ENCODE results near the gene RALGPS1.
A peak's percentile ranks its signal among the peaks of the same experiment; 100 is the strongest.
"Not testable (repeated sequence)": the region's sequence is repeated elsewhere in the genome, so short reads cannot be mapped to it uniquely, and the experiment has no call there.

The RALGPS1 gene

DNA sequence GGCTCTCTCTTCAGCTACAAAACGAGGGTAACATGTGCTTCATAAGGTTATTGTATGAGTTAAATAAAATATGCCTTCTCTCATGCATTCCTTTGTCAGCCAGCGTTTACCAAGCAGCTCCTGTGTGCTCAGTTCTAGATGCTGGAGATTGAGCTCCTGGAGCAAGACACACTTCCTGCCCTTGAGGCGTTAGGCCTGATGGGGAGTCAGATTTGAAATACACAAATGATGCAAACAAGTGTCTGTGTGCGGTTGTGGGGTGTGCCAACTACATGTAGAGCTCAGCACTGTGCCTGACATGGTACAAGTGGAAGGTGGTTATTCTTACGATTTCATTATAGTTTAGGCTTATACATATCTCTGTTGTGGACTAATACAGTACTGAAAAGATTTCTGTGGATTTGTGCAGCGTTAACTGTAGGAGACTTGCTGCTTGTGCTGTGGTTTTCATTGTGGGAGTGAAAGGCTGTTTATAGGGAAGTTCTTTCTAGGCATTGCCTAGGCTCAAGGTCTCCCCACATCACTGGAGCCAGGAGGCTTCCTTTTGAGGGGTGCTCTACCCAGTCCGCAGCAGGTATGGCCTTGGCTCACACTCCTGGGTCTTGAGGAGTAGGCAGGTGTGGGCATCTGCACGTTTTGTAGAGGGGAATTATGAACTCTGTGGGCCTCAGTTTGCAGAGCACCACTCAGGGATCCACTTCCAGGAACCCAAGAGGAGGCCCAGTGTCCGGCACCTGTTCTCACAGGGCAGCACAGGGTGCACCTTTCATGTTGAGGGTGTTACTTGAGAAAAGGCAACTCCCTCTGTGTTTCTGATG is 247.7 kb downstream of the RALGPS1 start:
- DNase-seq = no peak

DNA sequence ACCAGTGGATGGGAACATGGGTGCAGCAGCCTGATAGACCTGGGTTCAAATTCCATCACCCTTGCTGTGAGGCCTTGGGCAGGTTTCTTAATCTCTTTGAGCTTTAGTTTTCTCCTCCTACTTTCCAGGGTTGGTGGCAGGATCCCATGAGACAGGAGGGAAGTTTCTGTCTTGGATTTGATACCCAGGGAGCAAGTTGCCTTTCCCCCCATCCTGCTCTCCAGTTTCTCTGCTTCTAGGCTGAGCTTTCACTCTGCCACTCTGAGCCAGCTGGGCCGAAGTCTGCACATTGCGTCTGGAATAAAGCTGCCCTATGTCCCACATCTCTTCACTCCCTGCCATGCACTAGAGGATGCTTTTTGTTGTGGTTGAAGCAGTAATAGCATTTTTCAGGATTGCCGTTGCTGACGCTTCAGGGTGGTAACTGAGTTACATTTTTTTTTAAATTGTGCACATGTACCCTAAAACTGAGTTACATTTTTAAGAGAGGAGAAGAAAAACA is 248.3 kb downstream of the RALGPS1 start:
- DNase-seq = no peak

GRCh38 chr9:127163409-127163808 is 248.8 kb downstream of the RALGPS1 start:
- DNase-seq = peak; percentile 92

DNA sequence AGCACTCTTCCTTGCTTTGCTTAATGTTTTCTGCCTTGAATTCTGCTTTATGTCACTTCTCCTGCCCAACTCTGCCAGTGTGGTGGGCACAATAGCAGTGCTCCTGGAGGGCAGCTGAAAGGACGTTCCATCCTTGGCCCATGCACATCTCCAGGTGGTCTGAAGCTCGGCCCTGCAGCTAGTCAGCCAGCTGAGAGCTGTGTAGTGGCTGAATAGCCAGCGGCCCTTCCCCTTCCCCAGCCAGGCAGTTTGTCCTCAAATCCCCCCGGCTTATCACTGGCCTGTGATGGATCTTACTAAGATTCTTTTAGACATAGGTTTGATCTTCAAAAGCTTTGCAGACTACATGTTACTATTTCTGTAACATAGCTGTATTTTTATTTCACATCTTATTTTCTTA is 250.5 kb downstream of the RALGPS1 start:
- DNase-seq = no peak

DNA sequence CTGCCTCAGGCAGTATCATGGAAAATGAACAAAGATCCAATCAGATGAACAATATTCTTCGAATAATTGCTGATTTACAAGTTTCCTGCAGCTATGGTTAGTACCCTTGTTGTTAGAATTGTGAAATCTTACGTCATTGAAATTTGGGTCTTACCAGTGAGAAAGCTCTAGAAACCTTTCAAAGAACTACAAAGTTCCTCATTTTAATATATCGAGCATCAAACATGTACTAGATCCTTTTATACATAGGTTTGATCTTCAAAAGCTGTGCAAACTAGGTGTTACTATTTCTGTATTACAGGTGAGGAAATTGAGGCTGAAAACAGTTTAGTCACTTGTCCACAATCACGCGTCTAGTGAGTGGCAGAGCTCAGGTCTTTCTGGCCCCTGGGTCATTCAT is 251.5 kb downstream of the RALGPS1 start:
- DNase-seq = no peak

- DNase-seq = peak; percentile 46
These were observed 252.3 kb downstream of the RALGPS1 start for GRCh38 chr9:127166651-127167524.

DNA sequence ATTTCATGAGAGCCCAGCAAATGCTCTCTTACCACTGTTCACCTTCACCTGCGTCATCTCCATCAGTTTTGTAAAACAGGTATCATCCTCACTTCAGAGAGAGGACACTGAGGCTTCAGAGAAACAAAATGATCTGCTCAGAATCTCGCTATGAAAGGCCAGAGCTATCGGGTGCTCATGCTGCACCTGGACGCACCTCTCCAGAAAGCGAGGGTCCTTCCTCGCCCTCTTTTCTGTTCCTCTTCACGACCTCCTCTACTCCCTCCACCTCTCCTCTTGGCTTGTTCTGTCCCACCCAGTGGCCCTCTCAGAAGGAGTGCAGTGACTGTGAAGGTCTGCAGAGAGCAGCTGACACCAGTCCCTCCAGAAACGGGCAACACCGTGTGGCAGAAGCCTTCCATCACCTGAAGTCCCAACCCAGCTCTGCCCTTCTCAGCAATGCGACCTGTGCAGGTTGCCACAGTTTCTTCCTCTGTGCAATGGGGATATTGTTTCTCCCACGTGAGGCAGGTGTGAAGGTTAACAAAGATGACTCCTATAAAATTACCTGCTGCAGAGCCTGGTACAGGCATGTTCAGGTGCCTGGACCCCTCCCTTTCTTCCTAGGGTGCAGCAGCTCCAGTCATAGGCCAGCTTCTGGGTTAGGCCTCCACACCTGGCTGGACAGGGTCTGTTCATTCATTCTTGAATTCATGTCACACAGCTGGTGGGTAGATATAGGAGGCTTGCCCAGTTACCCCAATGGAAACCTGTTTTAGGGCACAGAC is 253.2 kb downstream of the RALGPS1 start:
- DNase-seq = no peak

GRCh38 chr9:127168756-127169574 is 254.4 kb downstream of the RALGPS1 start:
- DNase-seq = no peak

DNA sequence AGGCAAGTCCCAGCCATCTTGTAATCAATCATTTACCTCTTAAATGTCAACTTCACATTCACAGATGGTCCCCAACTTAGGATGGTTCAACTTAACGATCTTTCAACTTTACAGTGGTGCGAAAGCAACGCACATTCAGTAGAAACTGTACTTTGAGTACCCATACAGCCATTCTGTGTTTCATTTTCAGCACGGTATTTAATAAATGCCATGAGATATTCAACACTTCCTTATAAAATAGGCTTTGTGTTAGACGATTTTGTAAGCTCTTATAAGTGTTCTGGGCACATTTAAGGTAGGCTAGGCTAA is 254.9 kb downstream of the RALGPS1 start:
- DNase-seq = no peak

- DNase-seq = no peak
These were observed 255.5 kb downstream of the RALGPS1 start for GRCh38 chr9:127170103-127170502.

DNA sequence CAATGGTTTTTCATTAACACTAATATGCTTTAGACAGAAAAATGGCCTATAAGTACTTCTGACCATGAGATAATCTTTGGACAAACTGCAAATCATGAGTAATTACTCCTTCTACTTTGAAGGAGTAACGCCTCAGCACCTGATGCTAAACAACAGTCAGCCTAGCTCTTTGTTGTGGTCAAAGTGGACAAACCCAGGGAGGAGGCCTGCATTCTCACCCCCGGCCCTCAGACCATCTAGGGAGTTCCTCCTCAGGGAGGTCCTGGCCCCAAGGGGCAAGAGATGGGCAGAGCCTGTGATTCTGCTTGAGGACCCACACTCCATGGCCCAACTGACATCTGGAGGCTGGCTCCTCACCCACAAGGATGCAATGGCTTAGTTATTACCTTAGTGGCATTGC is 256.1 kb downstream of the RALGPS1 start:
- no peak for DNase-seq

DNA sequence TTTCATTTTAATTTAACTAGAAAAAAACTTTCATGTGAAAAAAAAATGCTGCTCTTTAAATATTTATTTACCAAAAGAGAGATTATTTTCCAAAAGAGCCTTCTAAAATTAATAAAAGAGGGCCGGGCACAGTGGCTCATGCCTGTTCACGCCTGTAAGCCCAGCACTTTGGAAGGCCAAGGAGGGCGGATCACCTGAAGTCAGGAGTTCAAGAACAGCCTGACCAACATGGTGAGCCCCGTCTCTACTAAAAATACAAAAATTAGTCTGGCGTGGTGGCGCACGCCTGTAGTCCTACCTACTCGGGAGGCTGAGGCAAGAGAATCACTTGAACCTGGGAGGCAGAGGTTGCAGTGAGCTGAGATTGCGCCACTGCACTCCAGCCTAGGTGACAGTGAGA is 256.8 kb downstream of the RALGPS1 start:
- not testable (repeated sequence) for DNase-seq

DNA sequence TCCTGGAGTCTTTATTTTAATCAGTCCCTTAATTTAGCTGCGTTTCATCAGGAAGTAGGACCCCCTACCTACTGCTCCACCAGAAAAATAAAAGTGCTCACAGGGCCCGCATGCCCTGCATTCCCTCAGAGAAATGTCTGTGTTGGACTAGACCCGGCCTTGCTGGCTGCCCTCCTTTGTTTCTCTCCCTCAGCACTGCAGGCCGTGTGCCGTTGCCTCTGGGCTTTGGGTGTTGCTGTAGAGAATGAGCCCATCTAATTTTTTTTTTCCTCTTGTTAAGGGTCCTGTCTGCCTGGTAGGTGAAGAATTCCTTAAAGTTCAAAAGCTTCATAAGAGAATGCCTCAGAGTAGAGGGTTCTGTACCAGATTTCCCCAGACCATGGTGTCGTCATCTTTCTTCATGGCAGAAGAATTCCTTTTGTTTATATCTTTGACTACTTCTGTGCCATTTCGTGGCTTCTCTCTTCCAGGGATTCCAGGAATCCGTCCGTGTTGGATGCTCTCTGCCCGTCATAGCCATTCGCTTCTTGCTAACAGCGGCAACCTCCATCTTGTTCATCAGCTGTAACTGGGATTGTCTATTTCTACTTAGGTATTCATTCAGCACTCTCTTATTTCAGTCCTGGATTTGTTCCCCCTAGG is 257.6 kb downstream of the RALGPS1 start:
- no peak for DNase-seq

DNA sequence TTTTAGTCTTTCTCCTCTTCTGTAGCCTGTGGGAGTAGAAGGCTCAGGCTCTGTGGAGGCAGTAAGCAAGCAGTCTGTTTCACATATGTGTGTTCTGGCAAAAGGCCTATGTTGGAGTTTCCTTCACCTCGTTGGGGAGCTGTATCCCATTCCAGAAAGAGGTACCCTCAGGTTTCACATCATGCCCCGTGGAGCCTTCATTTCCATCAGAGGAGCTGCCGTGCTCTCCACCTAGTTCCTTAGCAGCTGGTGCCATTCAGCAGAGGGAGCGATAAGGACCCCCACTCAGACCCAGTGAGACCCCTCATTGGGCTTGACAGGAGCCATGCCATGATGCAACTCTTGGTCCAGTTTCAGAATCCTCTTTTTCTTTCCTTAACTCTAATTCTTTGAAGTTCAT is 258.5 kb downstream of the RALGPS1 start:
- no peak for DNase-seq

DNA sequence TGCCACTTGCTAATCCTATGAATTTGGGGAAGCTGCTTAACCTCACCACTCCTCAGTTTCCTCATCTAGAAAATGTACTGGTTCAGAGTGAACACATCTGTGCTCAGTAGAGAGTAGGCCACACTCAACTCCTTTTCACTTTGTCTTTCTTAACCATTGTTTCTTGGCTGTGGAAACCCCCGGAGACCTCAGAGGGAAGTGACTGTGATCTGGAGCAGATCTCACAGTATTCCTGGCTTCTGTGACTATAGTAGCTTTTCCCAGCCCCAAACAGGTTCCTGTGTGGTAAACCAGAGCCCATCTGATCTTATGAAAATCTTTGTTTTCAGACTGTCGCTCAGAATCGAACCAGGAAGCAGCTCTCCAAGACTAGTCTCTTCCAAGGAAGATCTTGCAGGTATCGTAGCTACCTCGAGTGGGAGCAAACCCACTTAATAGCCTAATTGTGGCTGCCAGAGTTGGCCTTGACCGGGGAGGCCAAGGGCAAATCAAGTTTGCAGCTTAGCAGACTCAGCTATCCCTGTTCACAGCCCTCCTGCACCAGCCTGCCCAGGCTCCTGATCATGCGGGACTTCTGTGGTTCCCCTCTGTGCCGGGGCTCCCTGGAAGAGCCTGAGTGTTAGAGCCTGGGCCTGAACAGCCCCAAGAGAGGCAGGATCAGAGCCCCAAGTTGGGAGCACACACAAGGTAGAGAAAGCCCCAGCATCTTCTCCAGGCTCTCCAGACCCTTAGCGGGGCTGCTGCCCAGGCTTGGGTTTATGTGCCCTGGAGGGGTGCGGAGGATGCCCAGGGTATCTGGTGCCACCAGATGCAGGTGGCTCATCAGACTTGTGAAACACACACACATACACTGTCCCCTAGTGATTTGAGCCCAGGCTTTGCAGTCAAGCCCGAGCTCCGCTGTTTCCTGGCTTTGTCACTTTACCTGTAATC is 260.1 kb downstream of the RALGPS1 start:
- DNase-seq = no peak

DNA sequence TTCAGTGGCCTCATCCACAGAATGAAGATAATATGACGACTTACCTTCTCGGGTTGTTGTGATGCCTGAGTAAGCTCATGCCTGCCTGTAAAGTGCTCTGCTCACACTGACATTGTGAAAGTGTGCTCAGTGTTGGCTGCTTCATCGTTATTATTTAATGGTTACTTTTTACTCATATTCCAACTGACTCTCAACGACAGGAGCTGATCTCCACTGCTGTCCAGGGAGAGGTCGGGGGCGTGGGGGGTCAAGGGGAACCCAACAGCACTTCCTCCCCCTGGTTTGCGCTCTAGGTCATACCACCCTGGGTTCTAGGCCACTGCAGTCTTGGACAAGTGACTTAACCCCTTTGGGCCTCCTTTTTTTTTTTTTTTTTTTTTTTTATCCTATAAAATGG is 260.7 kb downstream of the RALGPS1 start:
- no peak for DNase-seq

DNA sequence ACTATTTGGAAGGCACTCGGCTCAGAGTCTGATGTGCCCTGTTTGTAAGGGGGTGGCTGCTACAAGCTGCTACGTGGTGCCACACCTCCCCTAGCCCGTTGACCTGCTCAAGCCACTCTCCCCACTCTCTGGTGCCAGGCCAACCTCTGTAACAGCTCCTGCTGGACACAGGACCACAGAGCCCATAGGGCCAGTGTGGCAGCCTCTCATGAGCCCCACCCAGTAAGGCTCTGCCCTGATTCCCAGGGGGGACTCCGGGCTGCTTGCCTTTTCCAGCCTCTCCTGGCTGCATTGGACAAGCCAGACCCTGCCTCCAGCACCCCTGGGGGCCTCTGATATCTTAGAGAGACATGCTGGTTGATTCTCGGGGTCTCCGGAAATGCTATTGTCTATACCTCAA is 261.2 kb downstream of the RALGPS1 start:
- DNase-seq = no peak

DNA sequence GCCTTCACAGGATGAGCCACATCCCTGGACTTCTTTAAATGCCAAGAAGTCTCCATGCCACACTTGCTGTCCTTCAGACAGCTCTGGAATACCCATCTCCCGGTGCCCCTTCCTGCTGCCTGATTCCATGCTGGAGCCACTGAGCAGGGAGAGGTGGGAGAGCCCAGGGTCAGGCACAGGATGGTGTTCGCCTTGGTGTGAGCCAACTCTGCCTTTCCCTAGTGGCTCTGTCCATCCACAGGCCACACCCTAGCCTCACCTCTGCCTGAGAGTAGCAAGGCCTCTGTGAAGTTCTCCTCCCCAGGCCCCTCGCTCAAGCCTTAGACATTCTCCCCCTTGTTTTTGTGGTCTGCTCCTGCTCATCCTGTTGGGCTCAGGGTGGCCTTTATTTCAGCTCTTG is 262.0 kb downstream of the RALGPS1 start:
- DNase-seq = no peak

DNA sequence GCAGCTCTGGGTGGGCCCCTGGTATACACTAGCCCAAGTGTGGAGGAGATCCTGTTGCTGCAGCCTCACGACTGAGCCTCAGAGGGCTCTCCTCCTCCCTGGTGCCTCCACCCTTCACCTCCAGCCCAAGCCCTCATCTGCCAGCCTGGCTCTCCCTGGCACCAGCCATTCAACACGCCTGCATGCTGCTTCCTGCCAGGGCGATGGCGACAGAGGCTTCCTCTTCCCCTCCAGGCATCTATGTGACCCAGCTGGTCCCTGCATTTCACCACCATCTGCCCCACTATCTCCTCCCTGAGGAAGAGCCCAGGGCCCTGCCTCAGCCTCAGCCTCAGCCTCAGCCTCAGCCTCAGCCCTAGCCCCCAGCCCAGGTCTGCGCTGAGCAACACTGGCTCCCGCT is 262.6 kb downstream of the RALGPS1 start:
- DNase-seq = no peak

DNA sequence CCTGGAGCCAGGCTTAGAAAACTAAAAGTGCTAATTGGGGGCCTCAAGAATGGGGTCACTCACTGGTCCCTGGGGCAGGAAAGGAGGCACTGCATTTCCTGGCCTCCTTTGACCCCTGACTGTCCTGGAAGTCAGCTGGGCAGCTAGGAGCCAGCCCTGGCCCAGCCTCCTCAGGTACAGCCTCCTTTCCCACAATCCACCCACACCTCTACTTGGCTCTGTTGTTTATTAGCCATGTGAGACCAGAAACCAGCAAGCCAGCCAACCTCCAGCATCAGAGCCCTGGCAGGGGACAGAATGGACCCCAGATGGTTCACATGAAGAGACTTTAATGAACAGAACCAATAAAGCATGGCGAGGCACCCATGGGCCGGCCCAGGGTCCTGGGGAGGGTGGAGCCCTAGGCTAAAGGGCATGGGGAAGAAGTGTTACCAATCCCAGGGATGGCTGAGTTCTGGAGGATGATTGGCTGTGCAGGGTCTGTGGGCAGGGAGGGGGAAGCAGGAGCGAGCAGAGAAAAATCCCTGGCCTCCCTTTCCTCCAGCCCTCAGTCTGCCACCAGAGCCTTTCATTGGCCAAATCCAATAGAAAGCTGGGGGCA is 263.2 kb downstream of the RALGPS1 start:
- DNase-seq = no peak

Data from HCEC 1CT (cell line).